Stimulated activated CD4-positive, alpha-beta T cell treated with anti-CD3 and anti-CD28 coated beads, Interleukin-2, amount 100 ng/mL, for 4 hours (primary cell): Measurements from ENCODE around the gene TMEM214.
A peak's percentile ranks its signal among the peaks of the same experiment; 100 is the strongest.

Source experiments
- DNase-seq: peaks from one replicate; pipeline ENCODE4 v3.0.0-alpha.2; 2020; ENCODE audit warnings: low read depth

The TMEM214 gene

DNA sequence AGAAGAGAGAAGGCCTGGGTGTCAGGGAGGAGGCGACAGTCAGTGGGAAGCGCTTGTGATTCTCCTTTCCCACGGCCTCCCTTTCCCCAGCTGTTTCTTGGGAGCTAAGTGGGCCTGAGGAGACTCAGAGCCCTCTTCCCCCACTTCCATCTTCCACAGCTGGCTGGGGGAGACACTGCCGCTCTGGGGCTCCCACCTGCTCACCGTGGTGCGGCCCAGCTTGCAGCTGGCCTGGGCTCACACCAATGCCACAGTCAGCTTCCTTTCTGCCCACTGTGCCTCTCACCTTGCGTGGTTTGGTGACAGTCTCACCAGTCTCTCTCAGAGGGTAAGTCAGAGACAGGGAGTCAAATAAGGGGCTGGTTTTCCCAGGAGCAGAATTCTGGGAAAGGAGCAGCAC lies 7.1 kb downstream of the TMEM214 start:
- DNase-seq, result no peak

- no peak for DNase-seq
Measured at GRCh38 chr2:27040282-27040681, 7.5 kb downstream of the TMEM214 start.

DNA sequence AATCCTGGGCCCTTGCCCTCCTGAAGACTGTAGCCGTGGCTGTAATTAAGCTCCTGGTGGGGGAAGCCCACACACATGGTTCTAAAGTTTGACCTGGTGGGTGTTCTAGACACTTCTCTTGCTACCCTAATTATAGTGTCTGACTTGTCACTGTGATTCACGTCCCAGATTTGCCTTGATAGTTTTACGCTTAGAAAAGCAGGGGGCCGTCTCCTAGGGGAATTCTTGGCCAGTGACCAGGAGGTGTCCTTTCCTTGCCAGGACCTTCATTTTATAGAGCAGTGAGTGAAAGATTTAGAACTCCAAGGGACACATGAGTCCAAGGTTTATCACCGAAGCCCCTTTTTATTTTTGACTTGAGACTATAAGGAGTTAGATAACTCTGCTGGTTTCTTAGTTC lies 9.0 kb downstream of the TMEM214 start:
- DNase-seq, result no peak

DNA sequence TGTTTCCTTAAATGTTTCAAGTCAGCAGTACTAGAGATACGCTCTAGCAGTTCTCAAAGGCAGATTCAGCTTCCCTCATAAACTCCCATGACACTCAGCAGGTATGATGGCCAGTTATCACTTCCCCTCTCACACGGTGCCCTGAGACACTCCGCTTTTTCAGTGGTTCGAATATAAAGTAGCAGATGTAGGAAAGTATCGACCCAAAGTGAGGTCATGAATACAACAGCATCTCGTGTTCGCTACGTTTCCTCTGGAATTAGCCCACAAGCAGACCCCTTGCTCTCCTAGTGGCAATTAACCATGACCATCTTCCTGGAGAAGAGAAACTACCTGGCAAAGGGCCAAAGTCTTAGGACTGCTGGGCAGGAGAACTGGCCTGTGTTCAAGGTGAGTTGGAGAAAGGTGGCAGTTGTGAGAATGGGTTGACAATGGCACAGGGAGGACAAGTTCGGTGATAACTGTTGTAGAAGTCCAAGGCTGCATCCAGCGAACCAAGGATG lies 9.4 kb downstream of the TMEM214 start:
- no peak for DNase-seq

DNA sequence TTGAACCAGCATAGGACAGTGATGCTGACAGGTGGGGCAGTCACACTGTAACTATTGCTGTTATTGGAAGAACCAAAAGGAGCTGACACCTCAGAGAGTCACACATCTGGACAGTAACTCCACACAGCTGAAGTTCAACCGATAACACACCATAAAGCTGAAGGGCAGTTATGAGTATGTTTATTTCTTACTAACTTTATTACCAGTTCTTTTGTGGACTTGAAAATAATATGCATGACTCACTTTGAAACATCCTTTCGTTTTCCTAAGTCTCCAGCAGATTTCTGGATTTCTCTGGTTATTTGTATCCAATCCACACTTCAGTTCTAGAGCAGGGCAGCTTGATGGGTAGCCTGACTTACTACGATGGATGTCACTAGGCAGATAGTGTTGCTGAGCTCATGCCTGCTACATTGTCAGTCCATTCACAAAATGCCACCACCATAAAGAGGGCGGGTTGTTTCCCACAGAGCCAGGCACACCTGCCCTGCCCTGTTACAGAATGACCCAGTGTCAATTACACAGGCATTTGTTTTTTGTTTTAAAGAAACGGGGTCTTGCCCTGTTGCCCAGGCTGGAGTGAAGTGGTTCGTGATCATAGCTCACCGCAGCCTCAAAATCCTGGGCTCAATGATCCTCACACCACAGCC lies 10.3 kb downstream of the TMEM214 start:
- no peak for DNase-seq

DNA sequence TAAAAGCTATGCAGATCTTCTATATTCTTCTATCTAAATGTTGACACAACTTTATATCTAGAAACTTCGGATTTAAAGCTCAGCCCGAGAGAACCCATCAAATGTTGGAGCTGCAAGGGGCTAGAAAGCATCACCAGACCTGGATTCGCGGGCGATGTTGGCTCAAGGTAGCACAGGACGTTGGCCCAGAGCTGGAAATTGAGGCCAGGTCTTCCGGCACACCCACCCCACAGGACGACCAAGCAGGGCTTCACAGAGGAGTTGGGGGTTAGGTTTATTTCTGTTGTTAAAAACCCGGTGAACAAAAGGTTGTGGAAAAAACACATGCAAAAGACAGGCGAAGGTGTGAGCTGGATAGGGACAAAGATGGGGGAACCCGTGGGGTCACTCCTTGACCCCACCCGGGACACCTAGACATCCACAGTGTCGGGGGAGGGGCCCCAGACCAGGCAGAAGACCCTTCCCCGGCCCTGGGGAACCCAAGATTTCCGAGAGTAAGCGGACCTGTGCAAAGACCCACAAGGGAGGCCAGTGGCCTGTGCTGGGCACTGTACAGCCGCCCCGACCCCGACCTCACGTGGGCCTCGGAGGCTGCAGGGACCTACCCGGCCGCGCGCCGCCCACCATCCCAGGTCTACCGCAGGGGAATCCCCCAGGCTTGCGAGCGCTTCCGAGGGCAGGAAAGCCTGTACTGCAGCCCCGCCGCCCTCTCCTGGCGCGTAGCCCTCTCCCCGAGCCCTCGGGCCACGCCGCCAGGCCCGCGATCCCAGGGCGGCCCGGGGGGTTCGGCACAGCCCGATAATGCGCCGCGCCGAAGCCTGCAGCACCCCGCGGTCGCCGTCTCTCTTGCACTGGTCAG lies 16.9 kb downstream of the TMEM214 start:
- DNase-seq, result peak; percentile 60

GRCh38 chr2:27050281-27050995 lies 17.7 kb downstream of the TMEM214 start:
- DNase-seq, result peak; percentile 82

GRCh38 chr2:27050996-27051901 lies 18.5 kb downstream of the TMEM214 start, which contains the start of gene AGBL5:
TSS of gene AGBL5 (plus strand) at chr2:27051668. CDS start at chr2:27052959, 1,291 bp downstream.
- DNase-seq, result peak; percentile 93

DNA sequence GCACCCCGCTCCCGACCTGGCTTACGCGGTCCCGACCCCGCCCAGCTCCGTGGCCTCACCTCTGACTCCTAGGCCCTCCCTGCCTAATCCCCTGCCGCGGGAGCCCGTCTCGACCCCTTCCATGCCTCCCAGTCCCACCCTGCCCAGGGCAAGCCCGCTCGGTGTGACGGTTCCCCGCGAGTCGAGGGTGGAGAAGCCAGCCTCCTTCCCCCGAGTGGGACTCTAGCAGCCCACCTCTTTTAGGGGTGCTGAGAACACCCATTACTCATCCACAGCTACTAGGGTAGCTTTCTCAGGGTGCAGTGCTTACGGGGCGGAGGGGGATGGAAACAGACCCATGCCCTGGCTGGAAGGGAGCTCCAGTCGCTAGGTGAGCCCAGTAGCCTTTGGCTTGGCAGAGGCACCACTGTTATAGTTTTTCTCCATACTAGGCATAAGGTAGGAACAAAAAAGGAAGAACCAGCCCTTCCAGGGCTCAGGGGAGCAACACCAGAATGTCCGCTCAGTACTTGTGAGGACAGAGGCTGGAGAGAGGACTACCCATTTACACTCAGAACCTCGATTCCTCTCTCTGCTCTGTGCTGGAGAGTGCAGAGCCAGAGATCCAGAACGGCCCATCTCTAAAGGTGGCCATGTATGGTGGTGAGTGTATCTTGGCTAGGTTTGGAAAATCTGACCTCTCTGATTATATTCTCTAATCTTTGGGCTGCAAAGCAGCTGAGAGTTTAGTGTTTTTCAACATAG lies 19.3 kb downstream of the TMEM214 start:
- DNase-seq, result peak; percentile 31

DNA sequence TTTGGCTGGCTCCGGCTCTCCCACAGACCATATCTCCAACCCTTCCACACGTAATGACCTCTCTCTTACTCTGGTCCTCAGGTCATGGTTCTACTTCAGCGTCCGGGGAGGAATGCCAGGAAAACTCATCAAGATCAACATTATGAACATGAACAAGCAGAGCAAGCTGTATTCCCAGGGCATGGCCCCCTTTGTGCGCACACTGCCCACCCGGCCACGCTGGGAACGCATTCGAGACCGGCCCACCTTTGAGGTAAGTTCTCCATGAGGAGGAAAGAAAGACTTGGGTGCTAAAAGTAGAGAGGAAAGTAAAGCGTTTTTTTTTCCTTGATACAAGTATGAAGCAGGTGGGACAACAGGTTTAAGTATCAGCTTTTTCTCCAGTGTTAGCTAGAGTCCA lies 20.6 kb downstream of the TMEM214 start:
- no peak for DNase-seq

DNA sequence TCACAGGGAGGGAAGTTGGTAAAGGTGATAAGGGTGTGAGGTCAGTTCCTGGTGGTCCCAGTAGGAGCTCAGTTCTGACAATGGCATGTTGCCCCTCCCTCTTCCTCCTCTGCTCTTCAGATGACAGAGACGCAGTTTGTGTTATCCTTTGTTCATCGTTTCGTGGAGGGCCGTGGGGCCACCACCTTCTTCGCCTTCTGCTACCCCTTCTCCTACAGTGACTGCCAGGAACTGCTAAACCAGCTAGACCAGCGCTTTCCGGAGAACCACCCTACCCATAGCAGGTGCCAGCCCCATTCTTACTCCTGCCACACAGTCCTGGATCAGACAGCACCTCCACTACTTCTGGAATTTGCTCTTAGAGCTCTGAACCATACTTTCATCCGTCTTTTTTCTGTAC lies 21.0 kb downstream of the TMEM214 start:
- no peak for DNase-seq

GRCh38 chr2:27054721-27055120 lies 22.0 kb downstream of the TMEM214 start:
- DNase-seq, result no peak

GRCh38 chr2:27057184-27057583 lies 24.4 kb downstream of the TMEM214 start:
- DNase-seq, result no peak

DNA sequence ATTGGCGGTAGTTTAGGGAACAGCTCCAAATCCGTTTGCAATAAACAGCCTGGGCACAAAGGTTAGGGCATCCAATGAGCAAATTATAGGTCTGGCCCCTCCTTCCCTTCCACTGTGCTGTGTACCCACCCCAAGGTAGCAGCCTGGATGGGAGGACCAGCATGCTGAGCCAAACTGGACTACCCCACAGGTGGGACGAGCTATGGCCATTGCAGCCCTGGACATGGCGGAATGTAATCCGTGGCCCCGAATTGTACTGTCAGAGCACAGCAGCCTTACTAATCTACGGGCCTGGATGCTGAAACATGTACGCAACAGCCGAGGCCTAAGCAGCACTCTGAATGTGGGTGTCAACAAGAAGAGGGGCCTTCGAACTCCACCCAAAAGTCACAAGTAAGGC lies 25.4 kb downstream of the TMEM214 start:
- DNase-seq, result no peak

DNA sequence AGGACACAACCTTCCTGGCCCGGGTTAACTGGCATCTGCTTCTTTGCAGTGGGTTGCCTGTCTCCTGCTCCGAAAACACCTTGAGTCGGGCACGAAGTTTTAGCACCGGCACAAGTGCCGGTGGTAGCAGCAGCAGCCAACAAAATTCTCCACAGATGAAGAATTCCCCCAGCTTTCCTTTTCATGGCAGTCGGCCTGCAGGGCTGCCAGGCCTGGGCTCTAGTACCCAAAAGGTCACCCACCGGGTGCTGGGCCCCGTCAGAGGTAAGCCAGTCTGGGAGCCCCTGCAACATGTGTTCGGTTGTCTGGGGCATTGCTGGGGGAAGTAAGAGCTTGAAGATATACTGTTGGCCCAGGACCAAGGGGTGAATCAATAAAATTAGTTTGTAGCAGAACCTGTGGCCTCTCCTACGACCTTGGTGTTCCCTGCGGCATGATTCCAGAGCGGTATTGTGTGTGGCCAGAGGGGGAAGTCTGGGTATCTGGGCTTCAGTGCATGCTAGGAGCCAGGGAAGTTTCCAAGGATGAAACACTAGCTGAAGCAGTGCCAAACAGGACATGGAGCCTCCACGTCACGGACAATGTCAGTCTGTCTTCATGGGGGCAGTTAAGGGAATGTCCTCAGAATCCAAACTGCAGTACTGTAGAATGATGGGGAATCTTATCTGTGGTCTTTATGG lies 26.5 kb downstream of the TMEM214 start:
- DNase-seq, result no peak

DNA sequence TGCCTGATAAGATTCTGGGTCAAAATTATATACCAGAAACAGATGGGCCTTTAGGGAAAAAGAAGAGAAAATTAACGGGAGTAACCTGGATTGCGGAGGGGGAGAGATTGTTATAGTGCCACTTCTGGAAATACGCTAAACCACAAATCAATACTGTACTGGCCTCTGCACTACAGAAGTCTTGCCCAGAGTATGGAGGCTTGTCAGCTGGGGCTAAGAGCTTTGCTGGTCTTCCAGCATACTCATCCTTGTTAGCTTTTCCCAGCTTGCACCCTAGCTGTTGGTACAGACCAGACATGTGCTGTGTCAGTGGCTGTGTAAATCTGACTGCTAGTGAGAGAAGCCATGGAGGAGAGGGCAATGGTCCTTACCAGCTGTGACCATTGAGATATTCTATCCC lies 27.6 kb downstream of the TMEM214 start:
- no peak for DNase-seq

DNA sequence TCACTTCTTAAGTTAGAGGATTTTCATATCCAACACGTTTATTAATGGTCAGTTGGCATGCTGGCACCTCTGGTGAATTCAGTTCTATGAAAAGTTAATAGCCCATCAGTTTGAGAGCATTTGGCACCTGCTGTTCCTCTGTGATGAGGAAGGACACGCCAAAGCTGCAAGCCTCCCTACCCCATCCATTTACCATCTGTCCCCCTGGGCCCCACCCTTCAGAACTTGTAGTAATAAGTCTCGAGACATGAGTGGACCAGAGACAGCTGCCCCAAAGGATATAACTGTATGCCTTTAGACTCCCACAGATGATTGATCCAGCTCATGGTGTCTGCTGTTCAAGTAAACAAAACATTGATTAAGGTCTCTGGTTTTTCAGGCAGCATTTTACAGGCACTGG lies 32.4 kb downstream of the TMEM214 start:
- DNase-seq, result no peak

DNA sequence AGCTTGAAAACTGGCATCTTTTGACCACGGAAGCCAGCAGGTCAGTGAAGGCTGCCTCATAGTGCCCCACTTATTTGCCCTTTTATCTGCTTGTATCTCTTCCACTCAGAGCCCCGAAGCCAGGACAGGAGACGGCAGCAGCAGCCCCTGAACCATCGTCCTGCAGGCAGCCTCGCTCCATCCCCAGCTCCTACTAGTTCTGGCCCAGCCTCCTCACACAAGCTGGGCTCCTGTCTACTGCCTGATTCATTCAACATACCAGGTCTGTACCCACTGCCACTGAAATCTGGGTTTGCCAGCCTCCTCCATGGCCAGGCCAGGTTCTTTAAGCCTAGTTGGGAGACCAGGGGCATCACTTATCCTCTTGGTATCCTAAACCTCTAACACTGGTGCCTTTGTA lies 34.6 kb downstream of the TMEM214 start:
- no peak for DNase-seq

DNA sequence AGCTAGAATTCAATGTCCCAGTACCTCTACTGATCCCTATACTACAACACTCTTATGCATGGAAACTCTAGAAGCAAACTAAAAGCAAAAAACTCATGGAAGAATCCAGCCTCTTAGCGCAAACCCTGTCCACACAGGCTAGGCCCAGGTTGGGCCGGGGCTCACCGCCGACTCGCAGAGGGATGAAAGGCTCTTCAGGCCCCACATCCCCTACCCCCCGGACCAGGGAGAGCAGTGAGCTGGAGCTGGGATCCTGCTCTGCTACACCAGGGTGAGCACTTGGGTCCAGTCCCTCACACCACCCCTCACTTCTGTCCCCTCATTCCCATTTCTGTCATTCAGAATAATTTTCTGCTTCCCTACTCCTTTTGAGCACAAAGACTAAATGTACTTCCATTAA lies 36.7 kb downstream of the TMEM214 start:
- no peak for DNase-seq

GRCh38 chr2:27069961-27070618 lies 37.3 kb downstream of the TMEM214 start:
- DNase-seq, result no peak
